Lower leg skin (tissue), 3 donors: Measurements from ENCODE around the gene MAEL.

Experiments used
- CTCF ChIP-seq, 3 donors: fragments of 450-650 bp; IDR thresholded peaks; one replicate each; pipeline ENCODE4 v1.5.1; 2016; ENCODE audit warnings: antibody characterized with exemption in 3 of 3, mild to moderate bottlenecking in 3 of 3, moderate library complexity in 2 of 3
- POLR2A ChIP-seq, 2 donors: fragments of 450-650 bp; IDR thresholded peaks; one replicate each; pipeline ENCODE4 v1.6.1; 2016 to 2017; ENCODE audit warnings: antibody characterized with exemption in 2 of 2, mild to moderate bottlenecking in 1 of 2, moderate library complexity in 1 of 2

GRCh38 chr1:166972826-166973225 lies 16.3 kb upstream of the MAEL start:
- no peak for TF ChIP-seq CTCF (IDR thresholded peaks at IDR 0.05)
- no peak for TF ChIP-seq POLR2A (IDR thresholded peaks at IDR 0.05)
